HFF-Myc (cell line): Measurements from ENCODE around the gene FSHR.

Experiments
- DNase-seq: peaks from one replicate; pipeline ENCODE4 v3.0.0-alpha.2; 2011; ENCODE audit warnings: low read depth; ENCODE audit errors: extremely low read depth
- H3K4me3 ChIP-seq: replicated peaks from 2 replicates; pipeline ENCODE4 v1.5.1; 2011; ENCODE audit warnings: low read depth, mild to moderate bottlenecking, control low read depth, low read length
- CTCF ChIP-seq: IDR thresholded peaks from 2 replicates; pipeline ENCODE4 v1.5.1; 2012; ENCODE audit warnings: mild to moderate bottlenecking, low read depth, low read length, control low read depth; ENCODE audit errors: missing control alignments

FSHR gene

DNA sequence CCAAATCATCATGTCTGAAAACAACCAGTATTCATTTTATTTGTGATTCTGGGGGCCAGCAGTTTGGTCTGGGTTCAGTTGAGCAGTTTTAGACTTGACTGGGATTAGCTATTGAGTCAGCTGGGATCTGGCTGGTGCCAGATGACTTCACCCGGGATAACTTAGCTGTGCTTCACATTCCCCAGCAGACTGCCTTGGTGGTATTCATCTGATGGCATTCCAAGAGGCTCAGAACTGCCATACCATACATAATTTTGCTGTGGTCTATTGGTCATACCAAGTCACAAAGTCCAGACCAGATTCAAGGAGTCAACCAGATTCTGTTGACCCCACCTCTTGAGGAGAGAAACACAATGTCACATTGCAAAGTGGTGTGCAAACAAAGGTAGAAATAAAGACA, 7.8 kb upstream of the FSHR start:
- no peak for DNase-seq
- TF ChIP-seq CTCF: no peak
- H3K4me3 ChIP-seq: no peak overlapping the region

DNA sequence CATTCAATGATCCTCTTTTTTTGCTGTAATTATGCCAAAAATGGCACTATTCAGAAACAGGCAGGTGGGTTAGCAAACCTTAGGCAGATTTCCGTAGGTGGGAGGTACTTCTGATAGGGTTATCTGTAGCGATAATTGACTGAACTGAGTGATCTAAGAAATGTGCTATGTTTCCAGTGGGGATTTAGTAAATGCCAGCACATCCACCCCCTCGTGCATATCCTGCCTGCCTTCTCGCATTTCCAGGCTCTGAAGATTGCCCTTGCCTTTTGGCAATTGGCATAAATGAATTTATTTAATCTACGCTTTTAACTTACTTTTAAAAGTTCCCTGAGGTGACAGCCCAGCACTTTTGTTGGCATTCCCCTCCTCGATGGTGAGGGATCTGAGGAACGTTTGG, 576 bp upstream of the FSHR start:
- TF ChIP-seq CTCF: no peak
- no peak for DNase-seq
- no peak overlapping the region for H3K4me3 ChIP-seq

DNA sequence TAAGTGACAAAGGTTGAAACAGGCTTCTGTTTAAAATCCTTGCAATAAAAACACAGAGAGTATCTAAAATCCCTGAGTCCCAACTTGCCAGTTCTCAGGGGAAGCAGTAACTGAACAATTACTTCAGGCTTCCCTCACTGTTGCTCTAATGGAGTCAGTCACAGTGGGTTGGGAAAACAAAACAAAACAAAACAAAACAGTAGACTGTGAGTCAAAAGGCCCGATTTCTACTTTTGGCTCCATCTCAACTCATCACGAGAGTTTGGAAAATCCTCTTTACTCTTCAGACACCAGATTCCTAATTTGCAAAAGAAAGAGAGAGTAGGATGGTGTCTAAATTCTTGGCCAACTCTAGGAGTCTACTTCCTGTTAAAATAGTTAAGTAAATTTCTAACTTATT, 1.1 kb downstream of the FSHR start:
- no peak for TF ChIP-seq CTCF
- H3K4me3 ChIP-seq: no peak overlapping the region
- DNase-seq: no peak

GRCh38 chr2:49152824-49153223, 1.5 kb downstream of the FSHR start:
- H3K4me3 ChIP-seq: no peak overlapping the region
- DNase-seq: no peak
- TF ChIP-seq CTCF: no peak

GRCh38 chr2:49146401-49146800, 7.9 kb downstream of the FSHR start:
- no peak for DNase-seq
- no peak for TF ChIP-seq CTCF
- no peak overlapping the region for H3K4me3 ChIP-seq

- TF ChIP-seq CTCF: no peak
- DNase-seq: no peak
- H3K4me3 ChIP-seq: no peak overlapping the region
These were observed 22.5 kb downstream of the FSHR start for GRCh38 chr2:49131801-49132200.

DNA sequence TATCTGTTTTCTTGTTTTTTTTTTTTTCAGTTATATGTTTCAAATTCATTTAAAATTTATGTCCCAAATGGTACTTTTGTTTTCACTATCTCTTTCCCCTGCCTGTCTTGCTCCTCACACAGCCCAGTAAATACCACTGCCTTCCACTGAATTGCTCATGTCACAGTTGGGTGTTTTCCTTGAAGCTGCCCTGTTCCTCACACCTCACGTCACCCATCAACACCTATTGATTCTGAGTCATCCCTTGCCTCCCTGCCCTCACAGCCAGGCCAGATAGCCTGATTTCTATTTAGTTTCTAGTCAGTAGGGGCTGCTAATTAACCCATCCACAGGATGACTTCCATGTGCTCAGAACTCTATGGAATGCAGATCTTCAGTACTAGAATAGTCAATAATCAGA, 25.3 kb downstream of the FSHR start:
- no peak overlapping the region for H3K4me3 ChIP-seq
- DNase-seq: no peak
- TF ChIP-seq CTCF: no peak
